Endothelial cell of umbilical vein (primary cell): ENCODE measurements around the gene SP140. TPM values are rescaled to one million over a fixed set of nuclear protein-coding genes. Genes with fewer than 3 reads are reported as not detected.

Experiments
- BruUV-seq: library from RNA; stranded (reverse); fragments of 400-500 nt; replicated peaks from 2 replicates; lab custom pipeline; 2021; lab: Mats Ljungman, UMichigan
- CTCF ChIA-PET: fragments of 300-600, 350-600 bp; sonication (Branson Sonifier 250); formaldehyde crosslinking; loops from one replicate; lab custom pipeline; 2021; ENCODE audit warnings: antibody characterized with exemption, inconsistent platforms; lab: Charles Lee
- POLR2A ChIA-PET: fragments of 300-600, 350-600 bp; sonication (Branson Sonifier 250); formaldehyde crosslinking; loops from one replicate; lab custom pipeline; 2021; ENCODE audit warnings: antibody characterized with exemption, inconsistent platforms; lab: Charles Lee
- DNase-seq: peaks from one replicate; pipeline ENCODE4 v3.0.0-alpha.2; 2011; ENCODE audit warnings: low read depth, low spot score
- FAIRE-seq: peaks from 2 replicates; lab custom pipeline; 2011; peaks lifted over from hg19 to GRCh38; lab: Jason Lieb, UNC
- H2AFZ ChIP-seq: 2 replicates; pipeline ENCODE4 v1.6.0; 2012; ENCODE audit warnings: low read depth, low read length, control low read depth, inconsistent platforms
- H3K27ac ChIP-seq: 2 replicates; pipeline ENCODE4 v1.5.1; 2011; ENCODE audit warnings: low read depth, mild to moderate bottlenecking, control low read depth, low read length, moderate library complexity; ENCODE audit not compliant: insufficient read depth
- H3K27me3 ChIP-seq, 2 experiments: 2 replicates each; pipeline versions ENCODE4 v1.6.0 to v1.6.1; 2011; ENCODE audit warnings: low read length in 2 of 2, mixed read lengths in 1 of 2; ENCODE audit not compliant: control insufficient read depth in 2 of 2, insufficient read depth in 2 of 2
- H3K36me3 ChIP-seq, 2 experiments: 2 replicates in 1 of 2; 3 replicates in 1 of 2; pipeline ENCODE4 v1.5.1; 2011; ENCODE audit warnings: low read length in 2 of 2, mild to moderate bottlenecking in 1 of 2, moderate library complexity in 1 of 2; ENCODE audit not compliant: control insufficient read depth in 2 of 2, insufficient read depth in 2 of 2; ENCODE audit errors: extremely low read depth in 1 of 2
- H3K4me1 ChIP-seq: 3 replicates; pipeline ENCODE4 v1.5.1; 2011; ENCODE audit warnings: mild to moderate bottlenecking, low read length; ENCODE audit not compliant: control insufficient read depth, insufficient read depth; ENCODE audit errors: extremely low read depth
- H3K4me2 ChIP-seq: 2 replicates; pipeline ENCODE4 v1.6.1; 2011; ENCODE audit warnings: low read length, control low read depth, mixed read lengths; ENCODE audit not compliant: insufficient read depth
- H3K4me3 ChIP-seq, 3 experiments: fragments of 200-600 bp in 1 of 3; sonication (generic), shearing (Covaris generic) in 1 of 3; replicated peaks in 1 of 3; 2 replicates each; pipeline ENCODE4 v1.5.1; 2011 to 2016; ENCODE audit warnings: control low read depth in 3 of 3, low read length in 3 of 3, mild to moderate bottlenecking in 2 of 3, inconsistent platforms in 1 of 3, low read depth in 1 of 3, moderate library complexity in 1 of 3; ENCODE audit not compliant: insufficient read depth in 1 of 3
- H3K79me2 ChIP-seq: 2 replicates; pipeline ENCODE4 v1.6.0; 2012; ENCODE audit warnings: low read length, inconsistent platforms; ENCODE audit not compliant: control insufficient read depth, insufficient read depth
- H3K9ac ChIP-seq: replicated peaks from 2 replicates; pipeline ENCODE3; 2011; ENCODE audit warnings: low read length, control low read depth; ENCODE audit not compliant: insufficient read depth; ENCODE audit errors: extremely low read depth
- H3K9me1 ChIP-seq: replicated peaks from 3 replicates; pipeline ENCODE4 v1.6.0; 2011; ENCODE audit warnings: mild to moderate bottlenecking, low read length; ENCODE audit not compliant: control insufficient read depth, insufficient read depth; ENCODE audit errors: extremely low read depth
- H3K9me3 ChIP-seq: replicated peaks from 2 replicates; pipeline ENCODE4 v1.5.1; 2012; ENCODE audit warnings: low read length, inconsistent platforms; ENCODE audit not compliant: control insufficient read depth, insufficient read depth
- H4K20me1 ChIP-seq: replicated peaks from 2 replicates; pipeline ENCODE3; 2011; ENCODE audit warnings: mild to moderate bottlenecking, low read length; ENCODE audit not compliant: control insufficient read depth, insufficient read depth; ENCODE audit errors: extremely low read depth
- EZH2 ChIP-seq: IDR thresholded peaks from 2 replicates; pipeline ENCODE4 v1.6.1; 2012; ENCODE audit warnings: borderline replicate concordance, low read depth, mild to moderate bottlenecking, moderate library complexity, low read length, inconsistent platforms; ENCODE audit not compliant: severe bottlenecking
- FOS ChIP-seq: IDR thresholded peaks from 2 replicates; pipeline ENCODE4 v1.6.1; 2011; ENCODE audit warnings: mild to moderate bottlenecking, low read length, moderate library complexity, borderline replicate concordance; ENCODE audit not compliant: insufficient read depth
- GATA2 ChIP-seq: IDR thresholded peaks from 2 replicates; pipeline ENCODE4 v1.7.0; 2011; ENCODE audit warnings: low read depth, mild to moderate bottlenecking, moderate library complexity, mixed read lengths, low read length; ENCODE audit not compliant: insufficient read length, insufficient read depth
- JUN ChIP-seq: IDR thresholded peaks from 2 replicates; pipeline ENCODE4 v1.6.1; 2011; ENCODE audit warnings: borderline replicate concordance, low read depth; ENCODE audit not compliant: insufficient read length, insufficient read depth
- MAX ChIP-seq: IDR thresholded peaks from 2 replicates; pipeline ENCODE4 v1.6.1; 2011; ENCODE audit not compliant: insufficient read depth, insufficient read length
- MYC ChIP-seq: IDR thresholded peaks from one replicate; pipeline ENCODE4 v1.6.1; 2011; ENCODE audit warnings: mild to moderate bottlenecking, low read depth, low read length
- POLR2A ChIP-seq: IDR thresholded peaks from 2 replicates; pipeline ENCODE4 v1.6.1; 2012; ENCODE audit warnings: low read depth, mild to moderate bottlenecking, control low read depth, low read length
- POLR2AphosphoS5 ChIP-seq: IDR thresholded peaks from 2 replicates; pipeline ENCODE4 v1.6.1; 2012; ENCODE audit warnings: low read depth, mild to moderate bottlenecking, control low read depth, low read length, moderate library complexity; ENCODE audit not compliant: insufficient read depth
- dilution Hi-C: fragments of 300-500 bp; cut with MboI; formaldehyde crosslinking; loops from one replicate; pipeline ENCODE4 v1.15.0; 2019; ENCODE audit warnings: low sequenced_read_pairs; ENCODE audit not compliant: extremely low pct_ligation_motif_present
- intact Hi-C: fragments of 100-400 bp; cut with micrococcal nuclease; formaldehyde crosslinking; loops from one replicate; pipeline ENCODE4 v1.10.0; 2022
- polyA plus RNA-seq, 4 experiments: library from polyadenylated mRNA; depleted of rRNA in 3 of 4; stranded (reverse) in 3 of 4; unstranded in 1 of 4; fragments of >200 nt; gene quantifications; 2 replicates each; pipeline versions ENCODE4 v1.2.1 to v1.2.3, GENCODE V29; 2011 to 2012; ENCODE audit warnings: missing spikeins in 1 of 4
- total RNA-seq: library from RNA; stranded (reverse); gene quantifications from 2 replicates; pipeline ENCODE4 v1.2.3, GENCODE V29; 2021
- TF ChIP-seq, protein P1 (sequence below), 2 donors: IDR thresholded peaks; 1 replicate in 1 of 2; 2 replicates in 1 of 2; pipeline ENCODE4 v1.5.1; 2011; ENCODE audit warnings: low read length in 2 of 2, mild to moderate bottlenecking in 2 of 2, moderate library complexity in 2 of 2, control low read depth in 1 of 2, inconsistent platforms in 1 of 2, low read depth in 1 of 2; ENCODE audit not compliant: insufficient read depth in 1 of 2; ENCODE audit errors: extremely low read depth in 1 of 2

The SP140 gene
- total and polyA plus RNA-seq, 2 donors (not counting 3 experiments of a cell fraction or from before 2014, with no cell fraction given), result not detected

DNA sequence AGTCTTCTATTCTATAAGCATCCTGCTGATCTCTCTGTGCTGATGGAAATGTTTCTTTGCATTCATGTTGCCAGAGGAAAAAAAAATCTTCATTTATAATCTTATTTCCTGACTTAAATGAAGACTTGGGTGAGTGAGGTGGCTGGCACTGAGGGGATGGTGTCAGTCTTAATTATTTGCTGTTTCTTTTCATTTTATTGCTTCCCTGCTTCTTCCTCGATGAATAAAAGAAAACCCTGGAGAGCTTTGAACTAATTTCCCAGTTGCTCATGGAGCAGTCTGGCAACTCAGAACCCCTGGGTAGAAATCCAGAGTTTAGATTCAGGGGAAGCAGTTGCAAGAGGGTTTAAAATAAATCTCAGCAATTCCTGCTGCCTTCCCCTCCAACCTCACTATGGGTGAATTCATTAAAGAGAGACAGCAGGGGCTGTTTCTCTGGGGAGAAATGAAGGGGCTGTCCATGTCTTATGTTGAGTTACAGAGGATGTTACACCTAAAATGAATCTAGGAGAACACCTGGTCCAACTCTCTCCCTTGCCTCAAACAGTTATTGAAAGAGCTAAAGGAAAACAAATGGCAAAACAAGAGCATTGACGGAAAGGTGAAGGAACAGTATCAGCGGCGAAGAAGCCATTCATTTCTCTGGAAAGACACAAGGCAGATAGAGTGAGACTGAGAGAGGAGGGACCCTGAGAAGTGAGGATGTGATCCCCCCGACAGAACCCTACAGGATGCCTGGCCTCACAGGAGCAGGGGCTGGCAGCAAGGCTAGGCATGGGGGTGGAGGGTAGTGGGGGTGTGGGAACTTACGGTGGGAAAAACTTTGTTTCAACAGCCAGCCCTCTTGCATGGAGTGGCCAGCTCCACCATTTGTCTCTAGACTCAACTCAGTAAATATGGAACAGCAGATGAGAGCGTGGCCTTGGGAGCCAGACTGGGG is 46.7 kb upstream of the SP140 start:
- Histone ChIP-seq H2AFZ (no peak overlapping the region), H3K36me3 (no peaks in the 10 kb centered on the region), H3K27me3 (no peaks in the 10 kb centered on the region), H3K79me2 (no peaks in the 10 kb centered on the region), H3K9me3 (no peaks in the 10 kb centered on the region), H3K4me3 (no peak overlapping the region), H3K4me2 (no peak overlapping the region), H3K9ac (no peak overlapping the region), H3K4me1 (no peaks in the 10 kb centered on the region), H4K20me1 (no peaks in the 10 kb centered on the region), H3K27ac (no peak overlapping the region), H3K9me1 (no peaks in the 10 kb centered on the region)
- no peak for TF ChIP-seq POLR2AphosphoS5
- TF ChIP-seq FOS, result no peak
- TF ChIP-seq, protein P1, sequence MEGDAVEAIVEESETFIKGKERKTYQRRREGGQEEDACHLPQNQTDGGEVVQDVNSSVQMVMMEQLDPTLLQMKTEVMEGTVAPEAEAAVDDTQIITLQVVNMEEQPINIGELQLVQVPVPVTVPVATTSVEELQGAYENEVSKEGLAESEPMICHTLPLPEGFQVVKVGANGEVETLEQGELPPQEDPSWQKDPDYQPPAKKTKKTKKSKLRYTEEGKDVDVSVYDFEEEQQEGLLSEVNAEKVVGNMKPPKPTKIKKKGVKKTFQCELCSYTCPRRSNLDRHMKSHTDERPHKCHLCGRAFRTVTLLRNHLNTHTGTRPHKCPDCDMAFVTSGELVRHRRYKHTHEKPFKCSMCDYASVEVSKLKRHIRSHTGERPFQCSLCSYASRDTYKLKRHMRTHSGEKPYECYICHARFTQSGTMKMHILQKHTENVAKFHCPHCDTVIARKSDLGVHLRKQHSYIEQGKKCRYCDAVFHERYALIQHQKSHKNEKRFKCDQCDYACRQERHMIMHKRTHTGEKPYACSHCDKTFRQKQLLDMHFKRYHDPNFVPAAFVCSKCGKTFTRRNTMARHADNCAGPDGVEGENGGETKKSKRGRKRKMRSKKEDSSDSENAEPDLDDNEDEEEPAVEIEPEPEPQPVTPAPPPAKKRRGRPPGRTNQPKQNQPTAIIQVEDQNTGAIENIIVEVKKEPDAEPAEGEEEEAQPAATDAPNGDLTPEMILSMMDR (IDR thresholded peaks at IDR 0.05; ENCODE audit: extremely low read depth in 1 of 2, insufficient read depth in 1 of 2, low read depth in 1 of 2, low read length in 2 of 2), result no peak
- no peak for TF ChIP-seq MAX
- no peak for TF ChIP-seq JUN
- no peak for TF ChIP-seq GATA2
- no peak for TF ChIP-seq POLR2A
- no peak for TF ChIP-seq MYC
- no peak for TF ChIP-seq EZH2
- no TSS peak for BruUV-seq
- intact Hi-C loops, result no loop called here
- FAIRE-seq, result no peak
- POLR2A ChIA-PET, result no interaction called here
- CTCF ChIA-PET, result interaction anchor here (2.1 to 4.8 kb wide), 2 partner anchors 9 to 19 kb away, joined by 5 to 22 read pairs; no protein-coding TSS in a partner anchor
- dilution Hi-C loops, result no loop called here
- DNase-seq, result no peak
